Fibroblast of lung (primary cell): ENCODE results near the gene C1S. TPM values are rescaled to one million over a fixed set of nuclear protein-coding genes. Genes with fewer than 3 reads are reported as not detected.
A peak's percentile ranks its signal among the peaks of the same experiment; 100 is the strongest.

Experiments
- DNase-seq, 2 donors: peaks; one replicate each; pipeline versions ENCODE4 v3.0.0 to v3.0.0-alpha.2; 2010; ENCODE audit warnings: low read depth in 2 of 2
- H2AFZ ChIP-seq: 2 replicates; pipeline ENCODE4 v1.5.1; 2012; ENCODE audit warnings: low read length, control low read depth, inconsistent platforms
- H3K27ac ChIP-seq: 2 replicates; pipeline ENCODE4 v1.5.1; 2011; ENCODE audit warnings: low read length, control low read depth; ENCODE audit not compliant: insufficient read depth
- H3K27me3 ChIP-seq: 2 replicates; pipeline ENCODE4 v1.5.1; 2011; ENCODE audit warnings: mild to moderate bottlenecking, low read length; ENCODE audit not compliant: control insufficient read depth, insufficient read depth
- H3K36me3 ChIP-seq: 2 replicates; pipeline ENCODE4 v1.5.1; 2011; ENCODE audit warnings: low read length; ENCODE audit not compliant: control insufficient read depth, insufficient read depth
- H3K4me1 ChIP-seq: 2 replicates; pipeline ENCODE4 v1.5.1; 2011; ENCODE audit warnings: low read length; ENCODE audit not compliant: control insufficient read depth, insufficient read depth; ENCODE audit errors: extremely low read depth
- H3K4me2 ChIP-seq: 2 replicates; pipeline ENCODE4 v1.5.1; 2011; ENCODE audit warnings: low read length, control low read depth; ENCODE audit not compliant: insufficient read depth; ENCODE audit errors: extremely low read depth
- H3K4me3 ChIP-seq, 4 experiments: fragments of 200-600 bp in 1 of 4; sonication (generic) in 1 of 4; replicated peaks in 1 of 4; 2 replicates each; pipeline ENCODE4 v1.5.1; 2011 to 2016; ENCODE audit warnings: low read length in 4 of 4, low read depth in 3 of 4, mild to moderate bottlenecking in 3 of 4, control low read depth in 2 of 4, inconsistent platforms in 1 of 4, mixed read lengths in 1 of 4; ENCODE audit not compliant: insufficient read depth in 1 of 4; ENCODE audit errors: control extremely low read depth in 1 of 4
- H3K79me2 ChIP-seq: 2 replicates; pipeline ENCODE4 v1.5.1; 2012; ENCODE audit warnings: mild to moderate bottlenecking, low read length, inconsistent platforms; ENCODE audit not compliant: control insufficient read depth, insufficient read depth
- H3K9ac ChIP-seq: 2 replicates; pipeline ENCODE4 v1.5.1; 2011; ENCODE audit warnings: mild to moderate bottlenecking, low read length, control low read depth; ENCODE audit not compliant: insufficient read depth
- H3K9me3 ChIP-seq: 2 replicates; pipeline ENCODE4 v1.5.1; 2012; ENCODE audit warnings: low read depth, low read length; ENCODE audit not compliant: control insufficient read depth, insufficient read depth
- H4K20me1 ChIP-seq: 2 replicates; pipeline ENCODE4 v1.5.1; 2011; ENCODE audit warnings: low read length; ENCODE audit not compliant: control insufficient read depth, insufficient read depth; ENCODE audit errors: extremely low read depth
- CTCF ChIP-seq, 2 donors: IDR thresholded peaks in 1 of 2; conservative IDR thresholded peaks in 1 of 2; 1 replicate in 1 of 2; 2 replicates in 1 of 2; pipeline ENCODE4 v1.5.1; 2011 to 2012; ENCODE audit warnings: low read length in 2 of 2, control low read depth in 1 of 2, inconsistent platforms in 1 of 2, low read depth in 1 of 2, mild to moderate bottlenecking in 1 of 2
- EZH2 ChIP-seq: IDR thresholded peaks from 2 replicates; pipeline ENCODE4 v1.5.1; 2012; ENCODE audit warnings: low read length, control low read depth, mild to moderate bottlenecking; ENCODE audit errors: missing control alignments
- polyA plus RNA-seq, 2 donors: library from polyadenylated mRNA; depleted of rRNA in 1 of 2; stranded (reverse) in 1 of 2; unstranded in 1 of 2; fragments of >200 nt; gene quantifications; 2 replicates each; pipeline ENCODE4 v1.2.1, GENCODE V29; 2011 to 2012; ENCODE audit warnings: missing spikeins in 1 of 2
- total RNA-seq: library from RNA; depleted of rRNA; stranded (reverse); fragments of >200 nt; gene quantifications from 2 replicates; pipeline ENCODE4 v1.2.1, GENCODE V29; 2014

C1S gene
- total and polyA plus RNA-seq, 2 donors (not counting 1 experiment from before 2014, with no cell fraction given): 507 to 997 TPM

- H3K9me3 ChIP-seq: no peaks in the 10 kb centered on the region
- TF ChIP-seq CTCF (conservative IDR thresholded peaks at IDR 0.05 in 1 of 2, IDR thresholded peaks at IDR 0.05 in 1 of 2; ENCODE audit: low read depth in 1 of 2, low read length in 2 of 2): no peak
- TF ChIP-seq EZH2: no peak
- H3K79me2 ChIP-seq: no peaks in the 10 kb centered on the region
- H3K27ac ChIP-seq: peak overlapping the region; percentile 57
- peak overlapping the region; percentile 55 to 90 (median 74) for H3K4me3 ChIP-seq
- H3K4me2 ChIP-seq: peak overlapping the region; percentile 84
- H3K36me3 ChIP-seq: no peaks in the 10 kb centered on the region
- no peak for DNase-seq
- peak overlapping the region; percentile 41 for H2AFZ ChIP-seq
- no peaks in the 10 kb centered on the region for H3K27me3 ChIP-seq
- H3K9ac ChIP-seq: peak overlapping the region; percentile 48
- H3K4me1 ChIP-seq: peaks cover 3% of the 10 kb centered on the region
- H4K20me1 ChIP-seq: no peaks in the 10 kb centered on the region
These were observed 42.6 kb upstream of the C1S start for GRCh38 chr12:7017870-7018349.

GRCh38 chr12:7018350-7019042, 42.0 kb upstream of the C1S start, which contains the start of gene LPCAT3:
Gene LPCAT3 (minus strand): TSS chr12:7018476. CDS start chr12:7018424, 52 bp downstream.
- peak within 1 kb of the TSS; percentile 57 for H3K27ac ChIP-seq

More at GRCh38 chr12:7018350-7019042, 42.0 kb upstream of the C1S start, which contains the start of gene LPCAT3:
- Histone ChIP-seq H3K27me3 (no peaks in the 10 kb centered on the region), H3K9ac (peak within 1 kb of the TSS; percentile 48), H3K79me2 (no peaks in the 10 kb centered on the region), H3K4me3 (peak within 1 kb of the TSS; percentile 55 to 90 (median 74)), H3K9me3 (no peaks in the 10 kb centered on the region), H3K4me2 (peak within 1 kb of the TSS; percentile 84), H4K20me1 (no peaks in the 10 kb centered on the region), H3K4me1 (peaks cover 3% of the 10 kb centered on the region), H2AFZ (peak within 1 kb of the TSS; percentile 79), H3K36me3 (no peaks in the 10 kb centered on the region)
- DNase-seq: peak; percentile 91 to 92
- TF ChIP-seq CTCF (conservative IDR thresholded peaks at IDR 0.05 in 1 of 2, IDR thresholded peaks at IDR 0.05 in 1 of 2; ENCODE audit: low read depth in 1 of 2, low read length in 2 of 2) (peak; percentile 71), EZH2 (no peak)
